ENCODE data around the gene ETV7. TPM values are rescaled to one million over a fixed set of nuclear protein-coding genes. Genes with fewer than 3 reads are reported as not detected.

ETV7 gene
- total and polyA plus RNA-seq, 2 of the 13 experiments (the other 11 are each of a cell fraction or from before 2014, with no cell fraction given) = not detected

DNA sequence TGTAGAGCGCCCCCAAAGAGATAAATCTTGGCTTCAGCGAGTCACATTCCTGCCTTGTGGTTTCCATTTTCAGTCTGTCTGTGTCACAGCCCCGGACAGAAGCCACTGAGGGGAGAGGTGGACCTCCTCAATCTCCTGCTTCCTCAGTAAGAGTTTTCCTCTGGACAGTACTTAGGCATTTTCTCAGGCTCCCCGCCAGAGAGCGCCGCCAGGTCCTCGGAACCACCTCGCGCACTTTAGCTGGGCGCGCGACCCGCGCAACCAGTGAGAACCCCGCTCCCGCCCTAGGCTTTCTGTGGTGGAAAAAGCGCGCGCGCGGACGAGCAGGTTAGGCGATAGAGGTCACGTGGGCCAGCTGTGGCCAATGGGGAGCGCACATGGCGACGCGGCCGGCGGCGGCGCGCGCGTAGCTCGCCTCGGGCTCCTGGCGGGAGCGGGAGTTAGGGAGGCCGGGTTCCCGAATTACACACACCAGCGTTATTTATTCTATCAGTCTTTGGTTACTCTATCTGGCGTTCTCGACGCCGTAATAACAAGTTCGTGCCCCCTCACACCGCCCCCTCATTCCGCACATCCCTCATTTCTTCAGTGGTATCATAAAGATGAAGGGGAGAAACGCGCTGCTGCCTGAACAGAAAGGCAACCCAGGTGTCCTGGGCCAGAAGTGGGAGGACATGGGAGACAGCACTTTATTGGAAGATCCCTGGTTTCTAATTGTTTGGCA is 35.8 kb upstream of the ETV7 start (continued):
- TF ChIP-seq, protein P1, sequence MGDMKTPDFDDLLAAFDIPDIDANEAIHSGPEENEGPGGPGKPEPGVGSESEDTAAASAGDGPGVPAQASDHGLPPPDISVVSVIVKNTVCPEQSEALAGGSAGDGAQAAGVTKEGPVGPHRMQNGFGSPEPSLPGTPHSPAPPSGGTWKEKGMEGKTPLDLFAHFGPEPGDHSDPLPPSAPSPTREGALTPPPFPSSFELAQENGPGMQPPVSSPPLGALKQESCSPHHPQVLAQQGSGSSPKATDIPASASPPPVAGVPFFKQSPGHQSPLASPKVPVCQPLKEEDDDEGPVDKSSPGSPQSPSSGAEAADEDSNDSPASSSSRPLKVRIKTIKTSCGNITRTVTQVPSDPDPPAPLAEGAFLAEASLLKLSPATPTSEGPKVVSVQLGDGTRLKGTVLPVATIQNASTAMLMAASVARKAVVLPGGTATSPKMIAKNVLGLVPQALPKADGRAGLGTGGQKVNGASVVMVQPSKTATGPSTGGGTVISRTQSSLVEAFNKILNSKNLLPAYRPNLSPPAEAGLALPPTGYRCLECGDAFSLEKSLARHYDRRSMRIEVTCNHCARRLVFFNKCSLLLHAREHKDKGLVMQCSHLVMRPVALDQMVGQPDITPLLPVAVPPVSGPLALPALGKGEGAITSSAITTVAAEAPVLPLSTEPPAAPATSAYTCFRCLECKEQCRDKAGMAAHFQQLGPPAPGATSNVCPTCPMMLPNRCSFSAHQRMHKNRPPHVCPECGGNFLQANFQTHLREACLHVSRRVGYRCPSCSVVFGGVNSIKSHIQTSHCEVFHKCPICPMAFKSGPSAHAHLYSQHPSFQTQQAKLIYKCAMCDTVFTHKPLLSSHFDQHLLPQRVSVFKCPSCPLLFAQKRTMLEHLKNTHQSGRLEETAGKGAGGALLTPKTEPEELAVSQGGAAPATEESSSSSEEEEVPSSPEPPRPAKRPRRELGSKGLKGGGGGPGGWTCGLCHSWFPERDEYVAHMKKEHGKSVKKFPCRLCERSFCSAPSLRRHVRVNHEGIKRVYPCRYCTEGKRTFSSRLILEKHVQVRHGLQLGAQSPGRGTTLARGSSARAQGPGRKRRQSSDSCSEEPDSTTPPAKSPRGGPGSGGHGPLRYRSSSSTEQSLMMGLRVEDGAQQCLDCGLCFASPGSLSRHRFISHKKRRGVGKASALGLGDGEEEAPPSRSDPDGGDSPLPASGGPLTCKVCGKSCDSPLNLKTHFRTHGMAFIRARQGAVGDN (CRISPR knock-in tag; IDR thresholded peaks at IDR 0.05) = peak; percentile 97
- TF ChIP-seq ASH2L (IDR thresholded peaks at IDR 0.05; ENCODE audit: insufficient read length, low read depth, low read length) (peak; percentile 81), ATF1 (CRISPR knock-in tag; IDR thresholded peaks at IDR 0.05) (peak; percentile 53; the same call in 1 of the 2 replicates), MXI1 (IDR thresholded peaks at IDR 0.05; ENCODE audit: borderline replicate concordance, low read depth, low read length) (peak; percentile 81; the same call in 1 of the 3 replicates), YY1 (IDR thresholded peaks at IDR 0.05; ENCODE audit: insufficient read depth, insufficient replicate concordance, low read depth, low read length) (peak; percentile 57), FLYWCH1 (CRISPR knock-in tag; IDR thresholded peaks at IDR 0.05) (no peak), ZNF816 (CRISPR knock-in tag; IDR thresholded peaks at IDR 0.05; ENCODE audit: borderline replicate concordance) (no peak), SAFB2 (CRISPR knock-in tag; IDR thresholded peaks at IDR 0.05; ENCODE audit: borderline replicate concordance, low read depth) (peak; percentile 93; the same call in 1 of the 2 replicates), KAT7 (CRISPR knock-in tag; IDR thresholded peaks at IDR 0.05; ENCODE audit: borderline replicate concordance) (peak; percentile 85), TSC22D2 (CRISPR knock-in tag; IDR thresholded peaks at IDR 0.05; ENCODE audit: borderline replicate concordance) (0 out of 2 replicates have a peak, but pooled peaks have one; percentile 15), RELA (CRISPR knock-in tag; IDR thresholded peaks at IDR 0.05) (no peak; the same call in 1 of the 2 replicates), ZC3H13 (CRISPR knock-in tag; IDR thresholded peaks at IDR 0.05) (peak; percentile 73; the same call in 1 of the 2 replicates)
- TF ChIP-seq, protein P2, sequence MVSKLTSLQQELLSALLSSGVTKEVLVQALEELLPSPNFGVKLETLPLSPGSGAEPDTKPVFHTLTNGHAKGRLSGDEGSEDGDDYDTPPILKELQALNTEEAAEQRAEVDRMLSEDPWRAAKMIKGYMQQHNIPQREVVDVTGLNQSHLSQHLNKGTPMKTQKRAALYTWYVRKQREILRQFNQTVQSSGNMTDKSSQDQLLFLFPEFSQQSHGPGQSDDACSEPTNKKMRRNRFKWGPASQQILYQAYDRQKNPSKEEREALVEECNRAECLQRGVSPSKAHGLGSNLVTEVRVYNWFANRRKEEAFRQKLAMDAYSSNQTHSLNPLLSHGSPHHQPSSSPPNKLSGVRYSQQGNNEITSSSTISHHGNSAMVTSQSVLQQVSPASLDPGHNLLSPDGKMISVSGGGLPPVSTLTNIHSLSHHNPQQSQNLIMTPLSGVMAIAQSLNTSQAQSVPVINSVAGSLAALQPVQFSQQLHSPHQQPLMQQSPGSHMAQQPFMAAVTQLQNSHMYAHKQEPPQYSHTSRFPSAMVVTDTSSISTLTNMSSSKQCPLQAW (CRISPR knock-in tag; IDR thresholded peaks at IDR 0.05) = peak; percentile 32; the same call in 1 of the 2 replicates
- TF ChIP-seq, protein P3, sequence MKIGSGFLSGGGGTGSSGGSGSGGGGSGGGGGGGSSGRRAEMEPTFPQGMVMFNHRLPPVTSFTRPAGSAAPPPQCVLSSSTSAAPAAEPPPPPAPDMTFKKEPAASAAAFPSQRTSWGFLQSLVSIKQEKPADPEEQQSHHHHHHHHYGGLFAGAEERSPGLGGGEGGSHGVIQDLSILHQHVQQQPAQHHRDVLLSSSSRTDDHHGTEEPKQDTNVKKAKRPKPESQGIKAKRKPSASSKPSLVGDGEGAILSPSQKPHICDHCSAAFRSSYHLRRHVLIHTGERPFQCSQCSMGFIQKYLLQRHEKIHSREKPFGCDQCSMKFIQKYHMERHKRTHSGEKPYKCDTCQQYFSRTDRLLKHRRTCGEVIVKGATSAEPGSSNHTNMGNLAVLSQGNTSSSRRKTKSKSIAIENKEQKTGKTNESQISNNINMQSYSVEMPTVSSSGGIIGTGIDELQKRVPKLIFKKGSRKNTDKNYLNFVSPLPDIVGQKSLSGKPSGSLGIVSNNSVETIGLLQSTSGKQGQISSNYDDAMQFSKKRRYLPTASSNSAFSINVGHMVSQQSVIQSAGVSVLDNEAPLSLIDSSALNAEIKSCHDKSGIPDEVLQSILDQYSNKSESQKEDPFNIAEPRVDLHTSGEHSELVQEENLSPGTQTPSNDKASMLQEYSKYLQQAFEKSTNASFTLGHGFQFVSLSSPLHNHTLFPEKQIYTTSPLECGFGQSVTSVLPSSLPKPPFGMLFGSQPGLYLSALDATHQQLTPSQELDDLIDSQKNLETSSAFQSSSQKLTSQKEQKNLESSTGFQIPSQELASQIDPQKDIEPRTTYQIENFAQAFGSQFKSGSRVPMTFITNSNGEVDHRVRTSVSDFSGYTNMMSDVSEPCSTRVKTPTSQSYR (CRISPR knock-in tag; IDR thresholded peaks at IDR 0.05; ENCODE audit: borderline replicate concordance) = peak; percentile 38; the same call in 1 of the 2 replicates
- TF ChIP-seq, protein P4, sequence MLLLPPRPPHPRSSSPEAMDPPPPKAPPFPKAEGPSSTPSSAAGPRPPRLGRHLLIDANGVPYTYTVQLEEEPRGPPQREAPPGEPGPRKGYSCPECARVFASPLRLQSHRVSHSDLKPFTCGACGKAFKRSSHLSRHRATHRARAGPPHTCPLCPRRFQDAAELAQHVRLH (CRISPR knock-in tag; IDR thresholded peaks at IDR 0.05; ENCODE audit: borderline replicate concordance, low read depth) = peak; percentile 86; the same call in 1 of the 2 replicates
- TF ChIP-seq, protein P5, sequence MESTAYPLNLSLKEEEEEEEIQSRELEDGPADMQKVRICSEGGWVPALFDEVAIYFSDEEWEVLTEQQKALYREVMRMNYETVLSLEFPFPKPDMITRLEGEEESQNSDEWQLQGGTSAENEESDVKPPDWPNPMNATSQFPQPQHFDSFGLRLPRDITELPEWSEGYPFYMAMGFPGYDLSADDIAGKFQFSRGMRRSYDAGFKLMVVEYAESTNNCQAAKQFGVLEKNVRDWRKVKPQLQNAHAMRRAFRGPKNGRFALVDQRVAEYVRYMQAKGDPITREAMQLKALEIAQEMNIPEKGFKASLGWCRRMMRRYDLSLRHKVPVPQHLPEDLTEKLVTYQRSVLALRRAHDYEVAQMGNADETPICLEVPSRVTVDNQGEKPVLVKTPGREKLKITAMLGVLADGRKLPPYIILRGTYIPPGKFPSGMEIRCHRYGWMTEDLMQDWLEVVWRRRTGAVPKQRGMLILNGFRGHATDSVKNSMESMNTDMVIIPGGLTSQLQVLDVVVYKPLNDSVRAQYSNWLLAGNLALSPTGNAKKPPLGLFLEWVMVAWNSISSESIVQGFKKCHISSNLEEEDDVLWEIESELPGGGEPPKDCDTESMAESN (CRISPR knock-in tag; conservative IDR thresholded peaks at IDR 0.05) = 0 out of 2 replicates have a peak, but pooled peaks have one; percentile 52
